Measurements from ENCODE around the gene WDR31.
"Not testable (repeated sequence)": the region's sequence is repeated elsewhere in the genome, so short reads cannot be mapped to it uniquely, and the experiment has no call there.

Gene WDR31

GRCh38 chr9:113299800-113300292 is 40.2 kb downstream of the WDR31 start:
- no peak for TF ChIP-seq CTCF (IDR thresholded peaks at IDR 0.05; ENCODE audit: extremely low read depth, missing control alignments)
- no peak for DNase-seq (ENCODE audit: low spot score)

- no peak for DNase-seq (ENCODE audit: low spot score)
- no peak for TF ChIP-seq CTCF (IDR thresholded peaks at IDR 0.05; ENCODE audit: extremely low read depth, missing control alignments)
Measured at GRCh38 chr9:113298924-113299770, 40.9 kb downstream of the WDR31 start.

GRCh38 chr9:113298311-113298710 is 41.8 kb downstream of the WDR31 start:
- no peak for DNase-seq (ENCODE audit: low spot score)

GRCh38 chr9:113296796-113297558 is 43.1 kb downstream of the WDR31 start:
- DNase-seq (ENCODE audit: low spot score): no peak
- no peak for TF ChIP-seq CTCF (IDR thresholded peaks at IDR 0.05; ENCODE audit: extremely low read depth, missing control alignments)

More at GRCh38 chr9:113298311-113298710, 41.8 kb downstream of the WDR31 start:
- no peak for TF ChIP-seq CTCF (IDR thresholded peaks at IDR 0.05; ENCODE audit: extremely low read depth, missing control alignments)

GRCh38 chr9:113296247-113296646 is 43.8 kb downstream of the WDR31 start:
- not testable (repeated sequence) for DNase-seq (ENCODE audit: low spot score)

- DNase-seq (ENCODE audit: low spot score): no peak
- TF ChIP-seq CTCF (IDR thresholded peaks at IDR 0.05; ENCODE audit: extremely low read depth, missing control alignments): no peak
Measured at GRCh38 chr9:113293285-113293878, 46.7 kb downstream of the WDR31 start.

GRCh38 chr9:113290052-113290607 is 49.9 kb downstream of the WDR31 start:
- no peak for TF ChIP-seq CTCF (IDR thresholded peaks at IDR 0.05; ENCODE audit: extremely low read depth, missing control alignments)
- no peak for DNase-seq (ENCODE audit: low spot score)
